ENCODE measurements around the gene LRFN3. TPM values are rescaled to one million over a fixed set of nuclear protein-coding genes. Genes with fewer than 3 reads are reported as not detected.

Gene LRFN3
- total RNA-seq, 1 experiment from 2014 or later, result 3.4 TPM

Small RNAs within 50 kb of the gene (small RNA-seq; reads per million reads assigned to genes)
- gene AF038458.1, result not detected

Other genes starting within 250 kb of the LRFN3 start
- not detected in 2 replicates for gene ZBTB32, start 231.8 kb upstream of the LRFN3 start, total RNA-seq (2014; rRNA removed; shearing (Covaris generic))
- gene KMT2B, start 218.4 kb upstream of the LRFN3 start, total RNA-seq (2014; rRNA removed; shearing (Covaris generic)), result 7.7 and 10.9 TPM in 2 replicates
- 2.9 and 11.1 TPM in 2 replicates for gene IGFLR1, start 193.9 kb upstream of the LRFN3 start, total RNA-seq (2014; rRNA removed; shearing (Covaris generic))
- 8.4 and 13.3 TPM in 2 replicates for gene U2AF1L4, start 191.0 kb upstream of the LRFN3 start, total RNA-seq (2014; rRNA removed; shearing (Covaris generic))
- gene PSENEN, start 190.7 kb upstream of the LRFN3 start, total RNA-seq (2014; rRNA removed; shearing (Covaris generic)), result 48.5 and 50.6 TPM in 2 replicates
- gene LIN37, start 187.8 kb upstream of the LRFN3 start, total RNA-seq (2014; rRNA removed; shearing (Covaris generic)), result 4.5 and 5.4 TPM in 2 replicates
- 0.17 TPM in 1 of 2 replicates, not detected in the other for gene HSPB6, start 179.3 kb upstream of the LRFN3 start, total RNA-seq (2014; rRNA removed; shearing (Covaris generic))
- 8.6 and 10.8 TPM in 2 replicates for gene PROSER3, start 178.2 kb upstream of the LRFN3 start, total RNA-seq (2014; rRNA removed; shearing (Covaris generic))
- gene ARHGAP33, start 160.8 kb upstream of the LRFN3 start, total RNA-seq (2014; rRNA removed; shearing (Covaris generic)), result 1.3 and 1.8 TPM in 2 replicates
- not detected in 2 replicates for gene PRODH2, start 123.5 kb upstream of the LRFN3 start, total RNA-seq (2014; rRNA removed; shearing (Covaris generic))
- gene NPHS1, start 83.9 kb upstream of the LRFN3 start, total RNA-seq (2014; rRNA removed; shearing (Covaris generic)), result not detected in 2 replicates
- gene KIRREL2, start 79.5 kb upstream of the LRFN3 start, total RNA-seq (2014; rRNA removed; shearing (Covaris generic)), result not detected in 2 replicates
- gene APLP1, start 67.8 kb upstream of the LRFN3 start, total RNA-seq (2014; rRNA removed; shearing (Covaris generic)), result 1.6 and 6.6 TPM in 2 replicates
- gene NFKBID, start 35.8 kb upstream of the LRFN3 start, total RNA-seq (2014; rRNA removed; shearing (Covaris generic)), result 5.8 and 5.9 TPM in 2 replicates
- gene HCST, start 33.8 kb upstream of the LRFN3 start, total RNA-seq (2014; rRNA removed; shearing (Covaris generic)), result not detected in 2 replicates
- not detected in 2 replicates for gene TYROBP, start 28.1 kb upstream of the LRFN3 start, total RNA-seq (2014; rRNA removed; shearing (Covaris generic))
- 18.0 and 22.9 TPM in 2 replicates for gene SDHAF1, start 58.8 kb downstream of the LRFN3 start, total RNA-seq (2014; rRNA removed; shearing (Covaris generic))
- not detected in 2 replicates for gene SYNE4, start 72.4 kb downstream of the LRFN3 start, total RNA-seq (2014; rRNA removed; shearing (Covaris generic))
- gene ALKBH6, start 77.8 kb downstream of the LRFN3 start, total RNA-seq (2014; rRNA removed; shearing (Covaris generic)), result 13.9 and 15.3 TPM in 2 replicates
- 0.45 TPM in 1 of 2 replicates, not detected in the other for gene CLIP3, start 96.5 kb downstream of the LRFN3 start, total RNA-seq (2014; rRNA removed; shearing (Covaris generic))
- 2.4 and 2.6 TPM in 2 replicates for gene THAP8, start 117.9 kb downstream of the LRFN3 start, total RNA-seq (2014; rRNA removed; shearing (Covaris generic))
- gene WDR62, start 118.5 kb downstream of the LRFN3 start, total RNA-seq (2014; rRNA removed; shearing (Covaris generic)), result 17.4 and 20.2 TPM in 2 replicates
- not detected in 2 replicates for gene OVOL3, start 174.8 kb downstream of the LRFN3 start, total RNA-seq (2014; rRNA removed; shearing (Covaris generic))
- 124 and 135 TPM in 2 replicates for gene POLR2I, start 178.5 kb downstream of the LRFN3 start, total RNA-seq (2014; rRNA removed; shearing (Covaris generic))
- 176 and 193 TPM in 2 replicates for gene TBCB, start 179.1 kb downstream of the LRFN3 start, total RNA-seq (2014; rRNA removed; shearing (Covaris generic))
- 391 and 431 TPM in 2 replicates for gene CAPNS1, start 203.7 kb downstream of the LRFN3 start, total RNA-seq (2014; rRNA removed; shearing (Covaris generic))
- gene COX7A1, start 216.1 kb downstream of the LRFN3 start, total RNA-seq (2014; rRNA removed; shearing (Covaris generic)), result not detected in 2 replicates